ENCODE measurements around the gene LLGL1.

- peak in 1 of 11 experiments; percentile 23 for TF ChIP-seq CTCF (IDR thresholded peaks at IDR 0.05 in 8 of 11, conservative IDR thresholded peaks at IDR 0.05 in 3 of 11)
- peak in 2 of 3 donors; percentile 76 to 80 for TF ChIP-seq POLR2AphosphoS5 (IDR thresholded peaks at IDR 0.05)
Observed at GRCh38 chr17:18182978-18183333, 42.5 kb upstream of the LLGL1 start.
